Glutamatergic neuron (in vitro differentiated cells): Measurements from ENCODE around the gene AZU1. TPM values are rescaled to one million over a fixed set of nuclear protein-coding genes. Genes with fewer than 3 reads are reported as not detected.

ENCODE experiments used
- DNase-seq: peaks from one replicate; pipeline ENCODE4 v3.0.0; 2022
- H3K27ac Mint-ChIP-seq: one replicate; pipeline ENCODE4 v1.8.0; 2020; ENCODE audit warnings: mild to moderate bottlenecking, mixed read lengths, inconsistent platforms; ENCODE audit not compliant: unreplicated experiment
- H3K27me3 Mint-ChIP-seq: one replicate; pipeline ENCODE4 v1.8.0; 2020; ENCODE audit warnings: mild to moderate bottlenecking, moderate library complexity, mixed read lengths, inconsistent platforms; ENCODE audit not compliant: unreplicated experiment
- H3K36me3 Mint-ChIP-seq: one replicate; pipeline ENCODE4 v1.8.0; 2020; ENCODE audit warnings: mild to moderate bottlenecking, mixed read lengths, inconsistent platforms; ENCODE audit not compliant: unreplicated experiment
- H3K4me1 Mint-ChIP-seq: one replicate; pipeline ENCODE4 v1.8.0; 2020; ENCODE audit warnings: mild to moderate bottlenecking, low read depth, mixed read lengths, inconsistent platforms; ENCODE audit not compliant: unreplicated experiment
- H3K4me3 Mint-ChIP-seq: one replicate; pipeline ENCODE4 v1.8.0; 2020; ENCODE audit warnings: mild to moderate bottlenecking, mixed read lengths, inconsistent platforms; ENCODE audit not compliant: unreplicated experiment
- H3K9me3 Mint-ChIP-seq: one replicate; pipeline ENCODE4 v1.8.0; 2020; ENCODE audit warnings: mild to moderate bottlenecking, moderate library complexity, mixed read lengths, inconsistent platforms; ENCODE audit not compliant: unreplicated experiment
- total RNA-seq: library from RNA; stranded (reverse); fragmentation: NEBNext Ultra II Directional; extraction: Animal tissue kit (Norgen Biotek cat#: 25700); gene quantifications from one replicate; pipeline ENCODE4 v1.2.1, GENCODE V29; 2021; ENCODE audit not compliant: unreplicated experiment
- TF ChIP-seq, protein P1 (sequence below): fragments of 200-600 bp; sonication (generic); IDR thresholded peaks from one replicate; pipeline ENCODE4 v1.5.0; 2021; ENCODE audit not compliant: partially characterized antibody, unreplicated experiment

Gene AZU1
- total RNA-seq, 1 donor from 2014 or later: 2.2 TPM

GRCh38 chr19:871446-872265 lies 44.0 kb downstream of the AZU1 start:
- Mint-ChIP-seq H3K9me3 (peaks cover 12% of the 10 kb centered on the region), H3K36me3 (peaks cover 5% of the 10 kb centered on the region), H3K27me3 (peaks cover 5% of the 10 kb centered on the region), H3K4me3 (no peak overlapping the region), H3K4me1 (peaks cover 6% of the 10 kb centered on the region), H3K27ac (no peak overlapping the region)
- TF ChIP-seq, protein P1, sequence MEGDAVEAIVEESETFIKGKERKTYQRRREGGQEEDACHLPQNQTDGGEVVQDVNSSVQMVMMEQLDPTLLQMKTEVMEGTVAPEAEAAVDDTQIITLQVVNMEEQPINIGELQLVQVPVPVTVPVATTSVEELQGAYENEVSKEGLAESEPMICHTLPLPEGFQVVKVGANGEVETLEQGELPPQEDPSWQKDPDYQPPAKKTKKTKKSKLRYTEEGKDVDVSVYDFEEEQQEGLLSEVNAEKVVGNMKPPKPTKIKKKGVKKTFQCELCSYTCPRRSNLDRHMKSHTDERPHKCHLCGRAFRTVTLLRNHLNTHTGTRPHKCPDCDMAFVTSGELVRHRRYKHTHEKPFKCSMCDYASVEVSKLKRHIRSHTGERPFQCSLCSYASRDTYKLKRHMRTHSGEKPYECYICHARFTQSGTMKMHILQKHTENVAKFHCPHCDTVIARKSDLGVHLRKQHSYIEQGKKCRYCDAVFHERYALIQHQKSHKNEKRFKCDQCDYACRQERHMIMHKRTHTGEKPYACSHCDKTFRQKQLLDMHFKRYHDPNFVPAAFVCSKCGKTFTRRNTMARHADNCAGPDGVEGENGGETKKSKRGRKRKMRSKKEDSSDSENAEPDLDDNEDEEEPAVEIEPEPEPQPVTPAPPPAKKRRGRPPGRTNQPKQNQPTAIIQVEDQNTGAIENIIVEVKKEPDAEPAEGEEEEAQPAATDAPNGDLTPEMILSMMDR: no peak
- peak; percentile 53 for DNase-seq

DNA sequence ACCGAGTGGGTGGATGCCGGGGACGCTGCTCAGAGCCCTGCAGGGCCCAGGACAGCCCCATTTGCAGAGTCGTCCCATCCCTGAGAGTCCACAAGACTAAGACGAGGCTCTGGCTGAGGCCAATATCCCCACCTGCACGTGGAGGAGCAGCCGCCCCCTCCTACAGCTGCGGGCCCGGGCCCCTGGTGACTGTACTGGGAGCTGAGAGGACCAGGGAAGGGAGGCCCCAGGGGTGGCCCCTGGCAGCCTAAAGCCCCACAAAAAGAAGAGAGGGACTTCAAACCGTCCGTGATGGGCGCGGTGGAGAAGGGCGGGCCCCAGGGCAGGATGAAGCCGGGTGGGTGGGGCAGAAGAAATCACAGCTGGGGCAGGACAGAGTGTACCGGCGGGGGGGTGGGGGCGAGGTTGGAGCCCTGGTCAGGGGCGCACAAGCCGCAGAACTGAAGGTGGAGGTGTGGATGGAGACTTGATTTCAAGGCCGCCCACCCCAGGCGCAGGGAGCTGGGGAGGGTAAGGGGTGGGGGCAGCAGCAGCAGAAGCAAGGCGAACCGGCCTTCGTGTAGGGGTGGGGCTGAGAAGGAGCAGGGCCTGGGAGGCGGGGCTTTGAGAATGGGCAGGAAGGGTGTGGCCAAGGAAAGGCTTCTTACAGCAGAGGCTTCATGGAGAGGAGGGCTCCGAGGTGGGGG lies 44.8 kb downstream of the AZU1 start:
- Mint-ChIP-seq H3K9me3 (peaks cover 12% of the 10 kb centered on the region), H3K4me3 (no peak overlapping the region), H3K4me1 (peaks cover 4% of the 10 kb centered on the region), H3K27me3 (peaks cover 5% of the 10 kb centered on the region), H3K27ac (no peak overlapping the region), H3K36me3 (peaks cover 3% of the 10 kb centered on the region)
- peak; percentile 73 for DNase-seq
- TF ChIP-seq, protein P1: no peak

- peaks cover 1% of the 10 kb centered on the region for H3K4me1 Mint-ChIP-seq
- H3K27me3 Mint-ChIP-seq: peaks cover 5% of the 10 kb centered on the region
- peaks cover 10% of the 10 kb centered on the region for H3K9me3 Mint-ChIP-seq
- peak; percentile 55 for DNase-seq
- TF ChIP-seq, protein P1: no peak
- no peaks in the 10 kb centered on the region for H3K36me3 Mint-ChIP-seq
- H3K4me3 Mint-ChIP-seq: no peak overlapping the region
- no peak overlapping the region for H3K27ac Mint-ChIP-seq
Measured at GRCh38 chr19:873084-873483, 45.4 kb downstream of the AZU1 start.

DNA sequence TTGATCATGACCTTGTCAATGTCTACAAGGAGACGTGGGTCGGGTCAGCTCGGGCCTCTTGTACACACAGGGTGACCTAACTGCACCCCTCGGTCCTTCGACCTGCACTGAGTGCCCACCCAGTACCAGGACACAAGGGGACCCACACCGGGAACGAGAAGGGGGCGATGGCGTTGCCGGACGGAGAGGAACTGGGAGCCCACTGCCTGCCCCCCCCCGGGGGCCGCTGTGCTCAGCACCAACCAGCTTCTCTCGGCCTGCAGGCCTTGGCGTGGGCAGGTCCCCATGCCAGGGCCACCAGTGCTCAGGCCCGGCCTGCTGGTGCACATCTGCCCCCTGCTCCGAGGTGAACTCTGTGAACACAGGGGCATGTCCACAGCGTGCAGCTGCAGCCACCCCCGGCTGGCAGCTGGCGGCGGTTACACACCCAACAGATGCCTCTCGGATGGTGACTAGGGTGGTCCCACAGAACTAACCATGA lies 46.0 kb downstream of the AZU1 start:
- H3K36me3 Mint-ChIP-seq: no peaks in the 10 kb centered on the region
- peaks cover 10% of the 10 kb centered on the region for H3K9me3 Mint-ChIP-seq
- H3K27ac Mint-ChIP-seq: no peak overlapping the region
- no peak overlapping the region for H3K4me3 Mint-ChIP-seq
- DNase-seq: no peak
- TF ChIP-seq, protein P1: no peak
- peaks cover 5% of the 10 kb centered on the region for H3K27me3 Mint-ChIP-seq
- peaks cover 1% of the 10 kb centered on the region for H3K4me1 Mint-ChIP-seq
